GM18502 (cell line): ENCODE measurements around the gene DHRSX.
"Not testable (repeated sequence)": the region's sequence is repeated elsewhere in the genome, so short reads cannot be mapped to it uniquely, and the experiment has no call there.

Experiments
- ATAC-seq: cut with Tn5 transposase; IDR thresholded peaks from one replicate; pipeline ENCODE4 v1.9.1; 2021; ENCODE audit warnings: mild to moderate bottlenecking; ENCODE audit not compliant: unreplicated experiment, poor library complexity

Gene DHRSX

DNA sequence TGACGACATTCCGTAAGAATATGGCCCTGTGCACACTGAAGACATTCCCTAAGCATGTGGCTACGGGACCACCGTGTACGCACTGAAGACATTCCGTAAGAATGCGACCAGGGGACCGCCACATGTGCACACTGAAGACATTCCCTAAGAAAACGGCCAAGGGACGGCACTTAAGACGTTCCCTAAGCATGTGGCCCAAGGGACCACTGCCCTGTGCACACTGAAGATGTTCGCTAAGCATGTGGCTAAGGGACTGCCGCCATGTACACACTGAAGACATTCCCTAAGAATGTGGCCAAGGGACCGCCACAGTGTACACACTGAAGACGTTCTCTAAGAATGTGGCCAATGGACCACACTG lies 21.4 kb downstream of the DHRSX start:
- no peak for ATAC-seq

DNA sequence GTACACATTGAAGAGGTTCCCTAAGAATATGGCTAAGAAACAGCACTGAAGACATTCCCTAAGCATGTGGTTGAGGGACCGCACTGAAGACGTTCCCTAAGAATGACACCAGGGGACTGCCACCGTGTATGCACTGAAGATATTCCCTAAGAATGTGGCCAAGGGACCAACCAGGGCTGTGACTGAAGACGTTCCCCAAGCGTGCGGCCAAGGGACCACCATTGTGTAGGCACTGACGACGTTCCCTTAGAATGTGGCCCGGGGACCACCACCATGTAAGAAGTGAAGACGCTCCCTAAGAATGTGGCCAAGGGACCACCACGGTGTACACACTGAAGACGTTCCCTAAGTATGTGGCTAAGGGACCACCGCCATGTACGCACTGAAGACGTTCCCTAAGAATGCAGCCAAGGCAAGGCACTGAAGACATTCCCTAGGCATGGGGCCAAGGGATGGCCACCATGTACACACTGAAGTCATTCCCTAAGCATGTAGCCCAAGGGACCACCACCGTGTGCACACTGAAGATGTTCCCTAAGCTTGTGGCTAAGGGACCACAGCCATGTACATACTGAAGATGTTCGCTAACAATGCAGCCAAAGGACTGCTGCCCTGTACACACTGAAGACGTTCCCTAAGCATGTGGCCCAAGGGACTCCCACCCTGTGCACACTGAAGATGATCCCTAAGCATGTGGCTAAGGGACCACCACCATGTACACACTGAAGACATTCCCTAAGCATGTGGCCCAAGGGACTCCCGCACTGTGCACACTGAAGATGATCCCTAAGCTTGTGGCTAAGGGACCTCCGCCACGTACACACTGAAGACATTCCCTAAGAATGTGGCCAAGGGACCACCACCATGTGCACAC lies 22.0 kb downstream of the DHRSX start:
- no peak for ATAC-seq

- not testable (repeated sequence) for ATAC-seq
These were observed 23.5 kb downstream of the DHRSX start for GRCh38 chrX:2477313-2477712.

GRCh38 chrX:2474963-2475726 lies 25.6 kb downstream of the DHRSX start:
- no peak for ATAC-seq

GRCh38 chrX:2474280-2474962 lies 26.4 kb downstream of the DHRSX start:
- ATAC-seq, result no peak

DNA sequence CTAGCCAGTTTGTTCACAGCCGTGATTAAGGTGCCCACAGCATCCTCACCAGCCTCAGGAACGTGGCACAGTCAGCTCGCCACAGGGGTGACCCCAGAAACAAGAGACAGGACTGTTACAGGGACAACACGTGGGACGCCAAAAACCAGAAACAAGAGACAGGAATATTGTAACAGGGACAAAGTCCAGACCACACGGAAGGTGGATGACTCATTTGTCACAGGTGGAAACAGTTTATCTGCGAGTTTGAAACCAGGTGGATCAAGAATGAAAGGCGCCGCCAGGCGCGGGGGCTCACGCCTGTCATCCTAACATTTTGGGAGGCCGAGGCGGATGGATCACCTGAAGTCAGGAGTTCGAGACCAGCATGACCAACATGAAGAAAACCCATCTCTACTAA lies 27.7 kb downstream of the DHRSX start:
- ATAC-seq, result not testable (repeated sequence)

- no peak for ATAC-seq
These were observed 29.1 kb downstream of the DHRSX start for GRCh38 chrX:2471641-2472040.

DNA sequence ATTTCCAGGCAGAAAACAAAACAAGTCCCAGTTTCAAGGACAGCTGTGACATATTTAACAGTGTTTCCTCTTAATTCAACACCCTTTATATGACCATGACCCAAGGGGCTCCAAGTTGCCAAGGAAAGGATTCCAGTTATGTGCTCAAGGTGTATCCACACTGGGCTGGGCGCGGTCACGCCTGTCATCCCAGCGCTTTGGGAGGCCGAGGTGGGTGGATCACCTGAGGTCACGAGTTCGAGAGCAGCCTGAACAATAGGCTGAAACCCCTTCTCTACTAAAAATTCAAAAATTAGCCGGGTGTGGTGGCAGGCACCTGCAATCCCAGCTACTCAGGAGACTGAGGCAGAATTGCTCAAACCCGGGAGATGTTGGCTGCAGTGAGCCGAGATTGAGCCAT lies 29.6 kb downstream of the DHRSX start:
- ATAC-seq, result not testable (repeated sequence)

- not testable (repeated sequence) for ATAC-seq
These were observed 30.9 kb downstream of the DHRSX start for GRCh38 chrX:2469852-2470251.

- ATAC-seq, result no peak
These were observed 31.5 kb downstream of the DHRSX start for GRCh38 chrX:2469196-2469685.

DNA sequence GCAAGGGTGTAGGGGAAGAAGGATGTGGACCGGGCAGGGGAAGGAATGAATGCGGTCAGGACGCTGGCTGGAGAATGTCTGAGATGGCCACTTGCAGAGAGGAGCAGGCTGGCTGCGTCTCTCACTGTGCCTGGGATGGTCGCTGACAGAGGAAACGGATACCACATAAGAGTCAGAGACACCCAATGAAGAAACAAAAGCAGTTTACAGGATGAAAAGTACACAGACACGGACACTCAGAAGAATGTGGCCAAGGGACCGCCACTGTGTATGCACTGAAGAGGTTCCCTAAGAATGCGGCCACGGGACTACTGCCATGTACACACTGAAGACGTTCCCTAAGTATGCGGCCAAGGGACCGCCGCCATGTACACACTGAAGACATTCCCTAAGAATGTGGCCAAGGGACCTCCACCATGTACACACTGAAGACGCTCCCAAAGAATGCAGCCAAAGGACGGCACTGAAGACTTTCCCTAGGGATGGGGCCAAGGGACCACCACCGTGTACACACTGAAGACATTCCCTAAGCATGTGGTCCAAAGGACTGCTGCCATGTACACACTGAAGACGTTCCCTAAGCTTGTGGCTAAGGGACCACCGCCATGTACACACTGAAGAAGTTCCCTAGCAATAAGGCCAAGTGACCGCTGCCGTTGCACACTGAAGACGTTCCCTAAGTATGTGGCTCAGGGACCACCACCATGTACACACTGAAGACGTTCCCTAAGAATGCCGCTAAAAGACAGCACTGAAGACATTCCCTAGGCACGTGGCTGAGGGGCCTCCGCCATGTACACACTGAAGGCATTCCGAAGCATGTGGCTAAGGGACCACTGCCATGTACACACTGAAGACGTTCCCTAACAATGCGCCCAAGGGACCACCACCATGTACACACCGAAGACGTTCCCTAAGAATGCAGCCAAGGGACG lies 32.2 kb downstream of the DHRSX start:
- ATAC-seq, result no peak

GRCh38 chrX:2466876-2467656 lies 33.7 kb downstream of the DHRSX start:
- ATAC-seq, result no peak

- no peak for ATAC-seq
These were observed 36.1 kb downstream of the DHRSX start for GRCh38 chrX:2464677-2465166.

- ATAC-seq, result no peak
These were observed 36.7 kb downstream of the DHRSX start for GRCh38 chrX:2463973-2464676.

- not testable (repeated sequence) for ATAC-seq
These were observed 37.3 kb downstream of the DHRSX start for GRCh38 chrX:2463481-2463880.

- ATAC-seq, result no peak
These were observed 38.0 kb downstream of the DHRSX start for GRCh38 chrX:2462780-2463179.

GRCh38 chrX:2462074-2462473 lies 38.7 kb downstream of the DHRSX start:
- ATAC-seq, result no peak

DNA sequence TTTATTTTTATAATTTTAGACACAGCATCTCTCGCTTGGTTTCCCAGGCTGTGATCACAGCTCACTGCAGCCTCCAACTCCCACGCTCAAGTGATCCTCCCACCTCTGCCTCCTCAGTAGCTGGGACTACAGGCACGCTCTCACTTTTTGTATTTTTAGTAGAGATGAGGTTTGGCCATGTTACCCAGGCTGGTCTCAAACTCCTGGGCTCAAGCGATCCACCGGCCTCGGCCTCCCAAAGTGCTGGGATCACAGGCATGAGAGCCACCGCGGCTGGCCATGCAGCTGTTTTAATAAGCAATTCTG lies 39.1 kb downstream of the DHRSX start:
- no peak for ATAC-seq
